ENCODE results near the gene LGR6.

GRCh38 chr1:202144402-202145067, 49.1 kb upstream of the LGR6 start, which contains the start of gene ARL8A:
- TF ChIP-seq CTCF (IDR thresholded peaks at IDR 0.05): peak in 1 of 4 experiments; percentile 19
- TF ChIP-seq EP300 (IDR thresholded peaks at IDR 0.05): no peak

Measured in gastroesophageal sphincter (tissue), 3 donors.